A673 (cell line): ENCODE measurements around the gene ZYG11A.

Experiments used
- CTCF ChIP-seq: fragments of 300-800, 200-600 bp; sonication (generic); conservative IDR thresholded peaks from 2 replicates; pipeline ENCODE4 v1.5.1; 2017; ENCODE audit warnings: low read depth, mild to moderate bottlenecking, antibody characterized with exemption, low read length, moderate library complexity, mixed read lengths
- EZH2 ChIP-seq: fragments of 200-600 bp; sonication (generic); IDR thresholded peaks from 2 replicates; pipeline ENCODE4 v1.6.1; 2017; ENCODE audit warnings: borderline replicate concordance, low read depth, mild to moderate bottlenecking, mixed read lengths, antibody characterized with exemption, low read length; ENCODE audit not compliant: poor library complexity, severe bottlenecking

GRCh38 chr1:52915211-52915854 lies 72.8 kb downstream of the ZYG11A start:
- no peak for TF ChIP-seq CTCF
- no peak for TF ChIP-seq EZH2
